Retinal pigment epithelial cell (primary cell): ENCODE results near the gene TTC4.

Experiments
- DNase-seq: peaks from one replicate; pipeline ENCODE4 v3.0.0-alpha.2; 2010; ENCODE audit warnings: low read depth
- H3K4me3 ChIP-seq: 2 replicates; pipeline ENCODE4 v1.5.1; 2011; ENCODE audit warnings: mild to moderate bottlenecking, low read length, control low read depth, moderate library complexity
- TF ChIP-seq, protein P1 (sequence below): conservative IDR thresholded peaks from 2 replicates; pipeline ENCODE4 v1.5.1; 2011; ENCODE audit warnings: low read depth, low read length, control low read depth, inconsistent platforms

The TTC4 gene, protein sequence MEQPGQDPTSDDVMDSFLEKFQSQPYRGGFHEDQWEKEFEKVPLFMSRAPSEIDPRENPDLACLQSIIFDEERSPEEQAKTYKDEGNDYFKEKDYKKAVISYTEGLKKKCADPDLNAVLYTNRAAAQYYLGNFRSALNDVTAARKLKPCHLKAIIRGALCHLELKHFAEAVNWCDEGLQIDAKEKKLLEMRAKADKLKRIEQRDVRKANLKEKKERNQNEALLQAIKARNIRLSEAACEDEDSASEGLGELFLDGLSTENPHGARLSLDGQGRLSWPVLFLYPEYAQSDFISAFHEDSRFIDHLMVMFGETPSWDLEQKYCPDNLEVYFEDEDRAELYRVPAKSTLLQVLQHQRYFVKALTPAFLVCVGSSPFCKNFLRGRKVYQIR

DNA sequence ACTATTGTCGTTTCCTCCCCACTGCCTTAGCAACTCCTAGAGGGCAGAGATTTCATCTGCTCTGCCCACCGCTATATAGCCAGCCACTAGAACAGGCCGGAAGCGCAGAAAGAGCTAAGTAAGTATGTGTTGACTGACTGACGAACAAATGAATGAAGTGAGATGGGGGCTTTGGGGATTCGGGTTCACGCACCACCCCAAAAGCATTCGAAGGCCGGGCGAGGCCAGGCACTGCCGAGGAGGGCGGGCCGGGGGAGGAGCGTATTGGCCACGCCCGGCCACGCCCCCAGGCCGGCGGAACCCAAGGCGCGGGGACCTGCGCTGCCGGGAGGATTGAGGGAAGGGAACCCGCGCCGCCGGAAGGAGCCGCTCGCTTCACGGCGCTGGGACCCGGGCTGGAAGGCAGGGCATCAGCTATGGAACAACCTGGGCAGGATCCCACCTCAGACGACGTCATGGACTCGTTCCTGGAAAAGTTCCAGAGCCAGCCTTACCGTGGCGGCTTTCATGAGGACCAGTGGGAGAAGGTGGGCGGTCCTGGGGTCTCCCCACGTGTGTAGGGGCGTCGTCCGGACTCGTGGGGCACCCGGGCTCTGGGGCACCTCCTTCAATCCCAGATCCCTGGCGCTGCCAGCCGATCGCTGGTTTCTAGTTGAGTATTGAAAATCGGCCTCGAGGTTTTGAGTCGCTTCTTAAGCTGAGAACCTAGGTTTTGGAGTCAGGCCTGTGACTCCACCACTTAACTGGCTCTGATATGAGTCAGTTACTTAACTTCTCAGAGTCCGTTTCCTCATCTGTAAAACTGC lies at the start of gene TTC4:
TSS of gene TTC4 (plus strand) at position 369 of the 806 bp plus-strand sequence. CDS start at position 417, 48 bp downstream.
- TF ChIP-seq, protein P1, sequence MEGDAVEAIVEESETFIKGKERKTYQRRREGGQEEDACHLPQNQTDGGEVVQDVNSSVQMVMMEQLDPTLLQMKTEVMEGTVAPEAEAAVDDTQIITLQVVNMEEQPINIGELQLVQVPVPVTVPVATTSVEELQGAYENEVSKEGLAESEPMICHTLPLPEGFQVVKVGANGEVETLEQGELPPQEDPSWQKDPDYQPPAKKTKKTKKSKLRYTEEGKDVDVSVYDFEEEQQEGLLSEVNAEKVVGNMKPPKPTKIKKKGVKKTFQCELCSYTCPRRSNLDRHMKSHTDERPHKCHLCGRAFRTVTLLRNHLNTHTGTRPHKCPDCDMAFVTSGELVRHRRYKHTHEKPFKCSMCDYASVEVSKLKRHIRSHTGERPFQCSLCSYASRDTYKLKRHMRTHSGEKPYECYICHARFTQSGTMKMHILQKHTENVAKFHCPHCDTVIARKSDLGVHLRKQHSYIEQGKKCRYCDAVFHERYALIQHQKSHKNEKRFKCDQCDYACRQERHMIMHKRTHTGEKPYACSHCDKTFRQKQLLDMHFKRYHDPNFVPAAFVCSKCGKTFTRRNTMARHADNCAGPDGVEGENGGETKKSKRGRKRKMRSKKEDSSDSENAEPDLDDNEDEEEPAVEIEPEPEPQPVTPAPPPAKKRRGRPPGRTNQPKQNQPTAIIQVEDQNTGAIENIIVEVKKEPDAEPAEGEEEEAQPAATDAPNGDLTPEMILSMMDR, result no peak
- peak within 1 kb of the TSS; percentile 91 for H3K4me3 ChIP-seq
- DNase-seq, result peak; percentile 34

DNA sequence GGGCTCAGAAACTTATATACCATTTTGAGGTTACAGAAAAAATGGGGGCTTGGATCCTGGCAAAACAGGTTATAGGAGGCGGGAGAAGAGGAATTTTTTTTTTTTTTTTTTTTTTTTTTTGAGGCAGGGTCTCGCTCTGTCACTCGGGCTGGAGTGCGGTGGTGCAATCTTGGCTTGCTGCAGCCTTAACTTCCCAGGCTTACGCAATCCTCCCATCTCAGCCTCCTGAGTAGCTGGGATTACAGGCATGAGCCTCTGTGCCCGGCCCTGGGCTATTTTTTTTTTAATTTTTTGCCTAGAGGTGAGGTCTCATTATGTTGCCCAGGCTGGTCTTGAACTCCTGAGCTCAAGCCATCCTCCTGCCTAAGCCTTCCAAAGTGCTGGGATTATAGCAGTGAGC lies 49.3 kb upstream of the TTC4 start:
- no peak overlapping the region for H3K4me3 ChIP-seq
- TF ChIP-seq, protein P1, result no peak
- DNase-seq, result no peak

DNA sequence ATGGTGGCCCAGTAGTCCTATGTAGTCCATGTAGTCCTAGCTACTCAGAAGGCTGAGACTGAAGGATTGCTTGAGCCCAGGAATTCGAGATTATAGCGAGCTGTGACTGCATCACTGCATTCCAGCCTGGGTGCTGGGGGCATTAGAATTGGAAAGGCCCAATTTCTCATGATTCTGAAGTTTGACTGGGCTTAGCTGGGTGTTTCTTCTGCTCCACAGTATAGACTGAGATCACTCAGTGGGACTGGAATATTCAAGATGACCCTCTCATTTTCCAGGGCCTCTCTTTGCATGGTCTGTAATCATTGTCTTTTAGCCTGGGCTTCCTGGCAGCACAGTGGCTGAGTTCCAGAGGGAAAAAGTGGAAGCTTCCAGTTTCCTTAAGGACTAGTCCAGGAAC lies 47.9 kb upstream of the TTC4 start:
- TF ChIP-seq, protein P1, result no peak
- DNase-seq, result no peak
- H3K4me3 ChIP-seq, result no peak overlapping the region

DNA sequence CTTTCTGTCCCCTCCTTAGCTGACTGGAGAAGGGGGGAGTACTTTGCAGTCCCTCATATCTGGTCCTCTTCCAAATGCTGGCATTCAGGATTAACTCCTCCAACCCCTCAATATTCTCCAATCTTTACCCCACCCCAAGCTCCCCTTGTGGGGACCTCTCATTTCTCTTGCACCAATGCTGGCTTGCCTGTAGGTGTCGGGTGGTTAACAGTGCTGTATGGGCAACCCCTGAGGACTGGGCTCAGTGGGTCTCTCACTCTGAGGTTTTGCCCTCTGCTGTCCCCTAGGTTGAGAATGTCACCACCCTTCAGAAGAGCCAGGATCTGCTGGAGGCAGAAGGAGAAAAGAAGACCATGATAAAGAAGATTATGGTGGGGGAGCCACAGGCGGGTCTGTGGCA lies 47.1 kb upstream of the TTC4 start:
- H3K4me3 ChIP-seq, result no peak overlapping the region
- TF ChIP-seq, protein P1, result no peak
- DNase-seq, result no peak

DNA sequence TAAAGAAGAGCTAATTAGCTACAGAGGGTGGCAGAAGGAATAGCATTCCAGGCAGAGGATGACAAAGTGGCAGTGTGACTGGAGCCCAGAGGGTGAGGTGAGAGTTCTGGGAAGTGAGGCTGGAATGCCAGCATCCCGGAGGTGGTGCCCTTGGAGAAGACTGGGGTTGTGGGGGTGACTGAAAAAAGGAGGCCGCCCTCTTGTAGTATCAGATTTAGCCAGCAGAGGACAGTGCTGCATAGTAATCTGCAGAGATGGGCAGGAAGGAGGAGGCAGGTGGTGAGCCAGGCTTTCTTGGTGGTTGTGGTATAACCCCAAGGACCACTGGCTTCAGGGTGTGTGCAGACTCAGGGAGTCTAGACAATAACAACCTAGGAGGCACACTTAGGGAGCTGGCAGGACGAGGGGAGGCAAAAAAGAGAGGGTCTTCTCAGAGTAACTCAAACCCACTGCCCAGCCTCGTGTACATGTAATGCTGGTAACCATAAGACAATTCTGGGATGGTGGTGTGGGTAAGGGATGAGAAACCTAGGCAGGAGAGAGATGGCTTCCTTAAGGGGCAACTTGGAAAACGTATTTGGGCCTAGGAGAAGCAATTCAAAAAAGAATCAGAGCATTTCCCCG lies 43.6 kb upstream of the TTC4 start:
- TF ChIP-seq, protein P1, result peak; percentile 89
- no peak overlapping the region for H3K4me3 ChIP-seq
- no peak for DNase-seq

DNA sequence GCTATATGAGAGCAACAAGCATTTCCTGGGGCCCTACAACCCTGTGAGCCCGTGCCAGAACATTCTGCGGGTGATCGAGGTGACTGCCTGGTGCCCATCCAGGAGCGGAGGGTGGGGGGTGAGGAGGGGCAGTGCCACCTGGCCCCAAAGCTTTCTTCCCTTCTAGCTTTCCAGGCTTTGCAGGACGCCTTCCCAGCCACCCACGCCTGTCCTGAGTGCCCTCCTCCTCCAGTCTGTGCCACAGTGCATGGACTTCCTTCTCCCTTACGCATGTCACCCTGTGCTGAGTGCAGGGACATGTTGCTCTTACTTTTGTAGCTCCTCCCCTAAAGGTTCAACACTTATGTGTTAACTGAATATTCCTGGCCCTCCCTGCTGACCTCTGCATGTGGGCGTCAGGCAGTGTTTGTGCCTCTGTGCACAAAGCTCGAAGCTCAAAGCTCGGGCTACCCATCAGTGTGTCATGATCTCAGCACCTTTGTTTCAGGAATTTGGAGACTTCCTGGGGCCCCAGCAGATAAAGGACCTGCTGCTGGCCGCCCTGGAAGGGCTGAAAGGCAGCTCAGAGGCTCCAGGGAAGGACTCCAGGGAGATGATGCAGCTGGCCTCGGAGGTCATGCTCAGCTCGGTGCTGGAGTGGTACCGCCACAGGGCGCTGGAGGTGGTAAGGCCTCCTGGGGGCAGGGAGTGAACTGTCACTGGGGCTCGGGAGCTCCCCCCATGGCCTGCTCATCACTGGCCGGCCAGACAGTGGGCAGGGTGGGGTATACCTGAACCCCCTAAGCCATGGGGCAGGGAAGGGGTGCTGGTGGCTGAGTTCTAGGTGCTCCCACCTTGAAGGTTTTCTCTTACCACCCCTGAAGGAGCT lies 36.7 kb upstream of the TTC4 start:
- TF ChIP-seq, protein P1, result no peak
- no peak for DNase-seq
- no peak overlapping the region for H3K4me3 ChIP-seq
